Spleen (tissue), 7 donors: ENCODE measurements around the gene IGFL1.
"Not testable (repeated sequence)": the region's sequence is repeated elsewhere in the genome, so short reads cannot be mapped to it uniquely, and the experiment has no call there.

Experiments
- POLR2A ChIP-seq, 3 donors: fragments of 450-650 bp; IDR thresholded peaks; one replicate each; pipeline ENCODE4 v1.5.1; 2017; ENCODE audit warnings: antibody characterized with exemption in 3 of 3, mild to moderate bottlenecking in 1 of 3
- POLR2AphosphoS5 ChIP-seq, 3 donors: sonication (generic); formaldehyde crosslinking; IDR thresholded peaks; one replicate each; pipeline ENCODE4 v1.5.1; 2017; ENCODE audit warnings: antibody characterized with exemption in 3 of 3
- TF ChIP-seq, protein P1 (sequence below), 11 experiments: fragments of 200-600 bp in 7 of 11; fragments of 450-650 bp in 4 of 11; sonication (generic) in 4 of 11; IDR thresholded peaks in 8 of 11; conservative IDR thresholded peaks in 3 of 11; 1 replicate in 7 of 11; 2 replicates in 4 of 11; pipeline versions ENCODE4 v1.4.0 to v1.8.0; 2016 to 2021; ENCODE audit warnings: antibody characterized with exemption in 11 of 11, inconsistent platforms in 4 of 11, mild to moderate bottlenecking in 1 of 11
- donor health status: DM: no; HTN: no; CAD: no; lungs with moderate emphysema.
- donor health status: DM: no; HTN: no; CAD: no.
- donor health status: DM: no; HTN: no; CAD: no.

DNA sequence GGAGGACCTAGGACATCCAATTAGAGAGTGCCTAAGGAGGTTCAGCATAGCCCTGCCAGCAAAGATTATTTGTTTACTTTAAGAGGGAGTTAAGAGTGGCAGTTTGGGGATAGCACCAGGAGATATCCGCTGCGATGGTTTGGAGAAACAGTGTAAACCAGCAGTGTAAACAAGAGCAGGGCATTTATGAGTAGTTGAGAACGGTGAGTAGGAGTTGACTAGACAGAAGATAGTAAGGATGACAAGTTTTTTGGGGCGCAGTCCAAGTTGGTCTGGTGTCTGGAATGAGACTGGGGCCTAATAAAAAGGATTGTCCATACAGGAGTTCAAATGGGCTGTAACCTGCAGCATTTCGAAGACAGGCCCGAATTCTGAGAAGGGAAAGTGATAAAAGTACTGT is 44.4 kb downstream of the IGFL1 start:
- not testable (repeated sequence) for TF ChIP-seq POLR2AphosphoS5, POLR2A (IDR thresholded peaks at IDR 0.05)
- TF ChIP-seq, protein P1, sequence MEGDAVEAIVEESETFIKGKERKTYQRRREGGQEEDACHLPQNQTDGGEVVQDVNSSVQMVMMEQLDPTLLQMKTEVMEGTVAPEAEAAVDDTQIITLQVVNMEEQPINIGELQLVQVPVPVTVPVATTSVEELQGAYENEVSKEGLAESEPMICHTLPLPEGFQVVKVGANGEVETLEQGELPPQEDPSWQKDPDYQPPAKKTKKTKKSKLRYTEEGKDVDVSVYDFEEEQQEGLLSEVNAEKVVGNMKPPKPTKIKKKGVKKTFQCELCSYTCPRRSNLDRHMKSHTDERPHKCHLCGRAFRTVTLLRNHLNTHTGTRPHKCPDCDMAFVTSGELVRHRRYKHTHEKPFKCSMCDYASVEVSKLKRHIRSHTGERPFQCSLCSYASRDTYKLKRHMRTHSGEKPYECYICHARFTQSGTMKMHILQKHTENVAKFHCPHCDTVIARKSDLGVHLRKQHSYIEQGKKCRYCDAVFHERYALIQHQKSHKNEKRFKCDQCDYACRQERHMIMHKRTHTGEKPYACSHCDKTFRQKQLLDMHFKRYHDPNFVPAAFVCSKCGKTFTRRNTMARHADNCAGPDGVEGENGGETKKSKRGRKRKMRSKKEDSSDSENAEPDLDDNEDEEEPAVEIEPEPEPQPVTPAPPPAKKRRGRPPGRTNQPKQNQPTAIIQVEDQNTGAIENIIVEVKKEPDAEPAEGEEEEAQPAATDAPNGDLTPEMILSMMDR (IDR thresholded peaks at IDR 0.05 in 8 of 11, conservative IDR thresholded peaks at IDR 0.05 in 3 of 11), result not testable (repeated sequence)
